HL-60 (cell line): ENCODE measurements around the gene RNF138.

Source experiments
- DNase-seq, 2 experiments: peaks; one replicate each; pipeline ENCODE4 v3.0.0-alpha.2; 2010 to 2020; ENCODE audit warnings: low read depth in 1 of 2, low spot score in 1 of 2
- H3K27ac ChIP-seq: fragments of 250-450 bp; sonication (Bioruptor Pico); replicated peaks from 2 replicates; pipeline ENCODE4 v1.5.1; 2020; ENCODE audit warnings: mild to moderate bottlenecking, moderate library complexity
- H3K27me3 ChIP-seq: fragments of 250-450 bp; sonication (Bioruptor Pico); 2 replicates; pipeline ENCODE4 v1.5.1; 2021; ENCODE audit warnings: mild to moderate bottlenecking, moderate library complexity; ENCODE audit not compliant: insufficient read depth, poor library complexity, severe bottlenecking
- H3K4me3 ChIP-seq: replicated peaks from 2 replicates; pipeline ENCODE4 v1.5.1; 2011; ENCODE audit warnings: mild to moderate bottlenecking, control low read depth, low read length; ENCODE audit not compliant: insufficient read depth
- GABPA ChIP-seq: IDR thresholded peaks from 2 replicates; pipeline ENCODE4 v1.6.1; 2012; ENCODE audit warnings: low read depth
- POLR2AphosphoS5 ChIP-seq: IDR thresholded peaks from 2 replicates; pipeline ENCODE4 v1.6.1; 2012; ENCODE audit warnings: low read depth
- SPI1 ChIP-seq: IDR thresholded peaks from 2 replicates; pipeline ENCODE4 v1.6.1; 2012; ENCODE audit warnings: low read depth, mild to moderate bottlenecking, borderline replicate concordance
- TF ChIP-seq, protein P1 (sequence below): IDR thresholded peaks from one replicate; pipeline ENCODE4 v1.5.1; 2011; ENCODE audit warnings: low read length, control low read depth, inconsistent platforms; ENCODE audit not compliant: insufficient read depth
- TF ChIP-seq, protein P2 (sequence below): IDR thresholded peaks from 2 replicates; pipeline ENCODE4 v1.6.1; 2012; ENCODE audit warnings: low read depth; ENCODE audit not compliant: insufficient replicate concordance

The RNF138 gene

DNA sequence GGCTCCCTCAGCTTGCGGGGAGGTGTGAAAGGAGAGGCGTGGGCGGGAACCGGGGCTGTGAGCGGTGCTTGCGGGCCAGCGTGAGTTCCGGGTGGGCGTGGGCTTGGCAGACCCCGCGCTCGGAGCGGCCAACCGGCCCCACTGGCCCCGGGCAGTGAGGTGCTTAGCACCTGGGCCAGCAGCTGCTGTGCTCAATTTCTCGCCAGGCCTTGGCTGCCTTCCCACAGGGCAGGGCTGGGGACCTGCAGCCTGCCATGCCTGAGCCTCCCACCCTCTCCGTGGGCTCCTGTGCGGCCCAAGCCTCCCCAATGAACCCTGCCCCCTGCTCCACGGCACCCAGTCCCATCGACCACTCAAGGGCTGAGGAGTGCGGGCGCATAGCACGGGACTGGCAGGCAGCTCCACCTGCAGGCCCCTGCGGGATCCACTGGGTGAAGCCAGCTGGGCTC lies 48.2 kb downstream of the RNF138 start:
- Histone ChIP-seq H3K27ac (no peak overlapping the region), H3K4me3 (no peak overlapping the region), H3K27me3 (no peaks in the 10 kb centered on the region)
- DNase-seq: no peak
- TF ChIP-seq, protein P1, sequence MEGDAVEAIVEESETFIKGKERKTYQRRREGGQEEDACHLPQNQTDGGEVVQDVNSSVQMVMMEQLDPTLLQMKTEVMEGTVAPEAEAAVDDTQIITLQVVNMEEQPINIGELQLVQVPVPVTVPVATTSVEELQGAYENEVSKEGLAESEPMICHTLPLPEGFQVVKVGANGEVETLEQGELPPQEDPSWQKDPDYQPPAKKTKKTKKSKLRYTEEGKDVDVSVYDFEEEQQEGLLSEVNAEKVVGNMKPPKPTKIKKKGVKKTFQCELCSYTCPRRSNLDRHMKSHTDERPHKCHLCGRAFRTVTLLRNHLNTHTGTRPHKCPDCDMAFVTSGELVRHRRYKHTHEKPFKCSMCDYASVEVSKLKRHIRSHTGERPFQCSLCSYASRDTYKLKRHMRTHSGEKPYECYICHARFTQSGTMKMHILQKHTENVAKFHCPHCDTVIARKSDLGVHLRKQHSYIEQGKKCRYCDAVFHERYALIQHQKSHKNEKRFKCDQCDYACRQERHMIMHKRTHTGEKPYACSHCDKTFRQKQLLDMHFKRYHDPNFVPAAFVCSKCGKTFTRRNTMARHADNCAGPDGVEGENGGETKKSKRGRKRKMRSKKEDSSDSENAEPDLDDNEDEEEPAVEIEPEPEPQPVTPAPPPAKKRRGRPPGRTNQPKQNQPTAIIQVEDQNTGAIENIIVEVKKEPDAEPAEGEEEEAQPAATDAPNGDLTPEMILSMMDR: no peak
- TF ChIP-seq SPI1 (no peak), POLR2AphosphoS5 (no peak), GABPA (no peak)
- TF ChIP-seq, protein P2, sequence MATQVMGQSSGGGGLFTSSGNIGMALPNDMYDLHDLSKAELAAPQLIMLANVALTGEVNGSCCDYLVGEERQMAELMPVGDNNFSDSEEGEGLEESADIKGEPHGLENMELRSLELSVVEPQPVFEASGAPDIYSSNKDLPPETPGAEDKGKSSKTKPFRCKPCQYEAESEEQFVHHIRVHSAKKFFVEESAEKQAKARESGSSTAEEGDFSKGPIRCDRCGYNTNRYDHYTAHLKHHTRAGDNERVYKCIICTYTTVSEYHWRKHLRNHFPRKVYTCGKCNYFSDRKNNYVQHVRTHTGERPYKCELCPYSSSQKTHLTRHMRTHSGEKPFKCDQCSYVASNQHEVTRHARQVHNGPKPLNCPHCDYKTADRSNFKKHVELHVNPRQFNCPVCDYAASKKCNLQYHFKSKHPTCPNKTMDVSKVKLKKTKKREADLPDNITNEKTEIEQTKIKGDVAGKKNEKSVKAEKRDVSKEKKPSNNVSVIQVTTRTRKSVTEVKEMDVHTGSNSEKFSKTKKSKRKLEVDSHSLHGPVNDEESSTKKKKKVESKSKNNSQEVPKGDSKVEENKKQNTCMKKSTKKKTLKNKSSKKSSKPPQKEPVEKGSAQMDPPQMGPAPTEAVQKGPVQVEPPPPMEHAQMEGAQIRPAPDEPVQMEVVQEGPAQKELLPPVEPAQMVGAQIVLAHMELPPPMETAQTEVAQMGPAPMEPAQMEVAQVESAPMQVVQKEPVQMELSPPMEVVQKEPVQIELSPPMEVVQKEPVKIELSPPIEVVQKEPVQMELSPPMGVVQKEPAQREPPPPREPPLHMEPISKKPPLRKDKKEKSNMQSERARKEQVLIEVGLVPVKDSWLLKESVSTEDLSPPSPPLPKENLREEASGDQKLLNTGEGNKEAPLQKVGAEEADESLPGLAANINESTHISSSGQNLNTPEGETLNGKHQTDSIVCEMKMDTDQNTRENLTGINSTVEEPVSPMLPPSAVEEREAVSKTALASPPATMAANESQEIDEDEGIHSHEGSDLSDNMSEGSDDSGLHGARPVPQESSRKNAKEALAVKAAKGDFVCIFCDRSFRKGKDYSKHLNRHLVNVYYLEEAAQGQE: no peak

DNA sequence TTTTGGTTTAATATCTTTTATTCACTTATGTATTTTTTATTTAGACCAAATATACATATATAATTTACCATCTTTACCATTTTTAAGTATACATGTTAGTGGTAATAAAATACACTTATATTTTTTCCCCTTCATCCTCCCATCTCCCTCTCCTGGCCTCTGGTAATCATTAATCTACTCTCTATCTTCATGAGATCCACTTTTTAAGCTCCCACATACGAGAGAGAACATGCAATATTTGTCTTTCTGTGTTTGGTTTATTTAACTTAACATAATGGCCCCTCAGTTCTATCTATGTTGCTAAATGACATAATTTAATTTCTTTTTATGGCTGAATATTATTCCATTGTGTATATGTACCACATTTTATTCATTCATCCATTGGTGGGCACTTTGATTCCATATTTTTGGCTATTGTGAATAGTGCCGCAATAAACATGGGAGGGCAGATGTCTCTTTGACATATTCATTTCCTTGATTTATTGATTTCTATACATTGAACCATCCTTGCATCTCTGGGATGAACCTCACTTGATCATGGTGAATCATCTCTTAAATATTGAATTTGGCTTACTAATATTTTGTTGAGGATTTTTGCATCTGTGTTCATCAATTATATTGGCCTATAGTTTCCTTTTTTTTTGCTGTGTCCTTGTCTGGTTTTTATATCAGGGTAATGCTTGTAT lies 56.7 kb downstream of the RNF138 start:
- no peak overlapping the region for H3K4me3 ChIP-seq
- no peaks in the 10 kb centered on the region for H3K27me3 ChIP-seq
- no peak for TF ChIP-seq POLR2AphosphoS5
- TF ChIP-seq GABPA: no peak
- TF ChIP-seq, protein P1: no peak
- no peak for DNase-seq
- no peak overlapping the region for H3K27ac ChIP-seq

DNA sequence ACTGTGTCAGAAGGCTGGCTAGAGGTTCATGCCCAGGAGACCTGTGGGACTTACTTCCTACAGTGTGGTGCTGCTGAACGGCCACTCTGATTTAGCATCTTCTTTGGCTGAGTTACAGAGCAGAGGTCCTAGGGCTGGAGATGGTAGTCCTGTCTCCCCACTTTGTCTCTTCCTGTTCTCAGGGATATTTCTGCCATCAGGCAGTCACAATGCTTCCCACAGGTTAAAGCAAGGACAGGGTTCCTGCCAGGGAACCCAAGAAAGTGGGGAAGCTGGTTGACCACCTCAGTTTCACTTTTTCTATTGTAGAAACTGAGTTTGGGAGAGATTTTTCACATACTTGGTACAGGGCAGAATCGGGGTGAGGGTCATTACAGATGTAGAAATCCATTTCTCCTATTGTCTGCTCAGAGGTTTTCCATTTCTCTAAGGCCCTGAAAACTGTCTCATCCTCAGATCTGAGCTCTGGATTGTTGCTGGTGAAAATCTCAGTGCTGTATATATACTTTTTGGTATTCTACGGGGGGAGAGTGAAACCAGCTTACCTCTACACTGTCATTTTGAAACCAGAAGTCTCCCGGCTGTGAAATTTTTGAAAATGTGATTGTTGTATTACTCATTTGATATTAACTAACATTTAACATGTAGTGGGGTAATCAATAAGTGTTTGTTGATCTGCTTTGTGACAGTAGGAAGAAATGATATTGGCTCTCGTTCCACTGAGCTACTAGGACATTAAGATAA lies 61.2 kb downstream of the RNF138 start:
- DNase-seq: no peak
- no peak overlapping the region for H3K27ac ChIP-seq
- H3K27me3 ChIP-seq: no peaks in the 10 kb centered on the region
- H3K4me3 ChIP-seq: no peak overlapping the region
- no peak for TF ChIP-seq POLR2AphosphoS5
- TF ChIP-seq, protein P2: no peak
- TF ChIP-seq, protein P1: no peak

DNA sequence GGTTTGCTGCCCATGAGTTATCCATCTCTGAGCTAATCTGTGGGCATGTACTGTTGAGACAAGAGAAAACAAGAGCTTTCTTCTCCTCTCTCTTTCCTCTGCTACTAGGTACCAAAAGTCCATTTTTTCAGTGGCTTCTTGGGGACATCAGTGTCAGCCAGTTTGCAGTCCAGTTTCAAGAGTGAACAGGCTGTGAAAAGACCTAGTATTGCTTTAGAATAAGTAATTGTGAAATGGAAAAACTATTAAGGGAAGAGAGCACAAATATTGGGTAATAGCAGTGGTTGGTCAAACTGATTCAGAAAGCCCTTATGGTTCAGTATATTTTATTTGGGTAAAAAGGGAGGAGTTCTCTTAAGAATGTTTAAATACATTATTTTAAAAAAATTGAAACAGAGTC lies 65.2 kb downstream of the RNF138 start:
- DNase-seq: peak in 1 of 2 experiments; percentile 61
- Histone ChIP-seq H3K4me3 (no peak overlapping the region), H3K27me3 (no peaks in the 10 kb centered on the region), H3K27ac (no peak overlapping the region)
- no peak for TF ChIP-seq GABPA
- TF ChIP-seq, protein P2: no peak
